ENCODE measurements around the gene ARHGAP19. TPM values are rescaled to one million over a fixed set of nuclear protein-coding genes. Genes with fewer than 3 reads are reported as not detected.

The ARHGAP19 gene
- total RNA-seq, 1 experiment from 2014 or later: 59.0 TPM

GRCh38 chr10:97174941-97175340 lies 117.5 kb downstream of the ARHGAP19 start:
- BruUV-seq (replicated peaks): no TSS peak
- H3K4me1 ChIP-seq (ENCODE audit: insufficient read depth, low read length, poor library complexity, severe bottlenecking): peaks cover 9% of the 10 kb centered on the region
- TF ChIP-seq, protein P1, sequence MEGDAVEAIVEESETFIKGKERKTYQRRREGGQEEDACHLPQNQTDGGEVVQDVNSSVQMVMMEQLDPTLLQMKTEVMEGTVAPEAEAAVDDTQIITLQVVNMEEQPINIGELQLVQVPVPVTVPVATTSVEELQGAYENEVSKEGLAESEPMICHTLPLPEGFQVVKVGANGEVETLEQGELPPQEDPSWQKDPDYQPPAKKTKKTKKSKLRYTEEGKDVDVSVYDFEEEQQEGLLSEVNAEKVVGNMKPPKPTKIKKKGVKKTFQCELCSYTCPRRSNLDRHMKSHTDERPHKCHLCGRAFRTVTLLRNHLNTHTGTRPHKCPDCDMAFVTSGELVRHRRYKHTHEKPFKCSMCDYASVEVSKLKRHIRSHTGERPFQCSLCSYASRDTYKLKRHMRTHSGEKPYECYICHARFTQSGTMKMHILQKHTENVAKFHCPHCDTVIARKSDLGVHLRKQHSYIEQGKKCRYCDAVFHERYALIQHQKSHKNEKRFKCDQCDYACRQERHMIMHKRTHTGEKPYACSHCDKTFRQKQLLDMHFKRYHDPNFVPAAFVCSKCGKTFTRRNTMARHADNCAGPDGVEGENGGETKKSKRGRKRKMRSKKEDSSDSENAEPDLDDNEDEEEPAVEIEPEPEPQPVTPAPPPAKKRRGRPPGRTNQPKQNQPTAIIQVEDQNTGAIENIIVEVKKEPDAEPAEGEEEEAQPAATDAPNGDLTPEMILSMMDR (conservative IDR thresholded peaks at IDR 0.05; ENCODE audit: low read depth, low read length): no peak
- no peak for TF ChIP-seq EZH2 (IDR thresholded peaks at IDR 0.05; ENCODE audit: borderline replicate concordance, low read depth, low read length, poor library complexity, severe bottlenecking)
- no peak for DNase-seq (ENCODE audit: low spot score)
- intact Hi-C loops (cut with micrococcal nuclease; ENCODE audit: unreplicated experiment): no loop called here
- H3K36me3 ChIP-seq (ENCODE audit: insufficient read depth, low read length, poor library complexity, severe bottlenecking): no peaks in the 10 kb centered on the region
- no peak overlapping the region for H3K27ac ChIP-seq (ENCODE audit: low read depth, low read length, poor library complexity, severe bottlenecking)
- ChIA-PET CTCF (no interaction called here), POLR2A (ENCODE audit: low non-redundant PET) (no interaction called here)
- H3K9me3 ChIP-seq (ENCODE audit: low read depth, low read length, poor library complexity, severe bottlenecking): no peaks in the 10 kb centered on the region
- H3K4me3 ChIP-seq (ENCODE audit: low read depth, low read length, poor library complexity, severe bottlenecking): no peak overlapping the region
- H3K27me3 ChIP-seq (replicated peaks; ENCODE audit: insufficient read depth, low read depth, low read length, poor library complexity): peaks cover 29% of the 10 kb centered on the region

- no TSS peak for BruUV-seq (replicated peaks)
These were observed 118.1 kb downstream of the ARHGAP19 start for GRCh38 chr10:97174276-97174775.

GRCh38 chr10:97173036-97173435 lies 119.4 kb downstream of the ARHGAP19 start:
- DNase-seq (ENCODE audit: low spot score): no peak
- no TSS peak for BruUV-seq (replicated peaks)
- Histone ChIP-seq H3K36me3 (ENCODE audit: insufficient read depth, low read length, poor library complexity, severe bottlenecking) (no peaks in the 10 kb centered on the region), H3K4me3 (ENCODE audit: low read depth, low read length, poor library complexity, severe bottlenecking) (no peak overlapping the region), H3K27me3 (replicated peaks; ENCODE audit: insufficient read depth, low read depth, low read length, poor library complexity) (peaks cover 15% of the 10 kb centered on the region), H3K27ac (ENCODE audit: low read depth, low read length, poor library complexity, severe bottlenecking) (no peak overlapping the region), H3K9me3 (ENCODE audit: low read depth, low read length, poor library complexity, severe bottlenecking) (no peaks in the 10 kb centered on the region), H3K4me1 (ENCODE audit: insufficient read depth, low read length, poor library complexity, severe bottlenecking) (no peaks in the 10 kb centered on the region)
- ChIA-PET CTCF (no interaction called here), POLR2A (ENCODE audit: low non-redundant PET) (no interaction called here)
- intact Hi-C loops (cut with micrococcal nuclease; ENCODE audit: unreplicated experiment): no loop called here
- no peak for TF ChIP-seq EZH2 (IDR thresholded peaks at IDR 0.05; ENCODE audit: borderline replicate concordance, low read depth, low read length, poor library complexity, severe bottlenecking)
- TF ChIP-seq, protein P1 (conservative IDR thresholded peaks at IDR 0.05; ENCODE audit: low read depth, low read length): no peak

More at GRCh38 chr10:97174276-97174775, 118.1 kb downstream of the ARHGAP19 start:
- no peak overlapping the region for H3K4me3 ChIP-seq (ENCODE audit: low read depth, low read length, poor library complexity, severe bottlenecking)
- POLR2A ChIA-PET (ENCODE audit: low non-redundant PET): no interaction called here
- H3K36me3 ChIP-seq (ENCODE audit: insufficient read depth, low read length, poor library complexity, severe bottlenecking): no peaks in the 10 kb centered on the region
- H3K4me1 ChIP-seq (ENCODE audit: insufficient read depth, low read length, poor library complexity, severe bottlenecking): peaks cover 3% of the 10 kb centered on the region
- peaks cover 27% of the 10 kb centered on the region for H3K27me3 ChIP-seq (replicated peaks; ENCODE audit: insufficient read depth, low read depth, low read length, poor library complexity)
- CTCF ChIA-PET: no interaction called here
- no peaks in the 10 kb centered on the region for H3K9me3 ChIP-seq (ENCODE audit: low read depth, low read length, poor library complexity, severe bottlenecking)
- DNase-seq (ENCODE audit: low spot score): no peak
- no peak overlapping the region for H3K27ac ChIP-seq (ENCODE audit: low read depth, low read length, poor library complexity, severe bottlenecking)
- intact Hi-C loops (cut with micrococcal nuclease; ENCODE audit: unreplicated experiment): no loop called here
- TF ChIP-seq, protein P1 (conservative IDR thresholded peaks at IDR 0.05; ENCODE audit: low read depth, low read length): no peak
- TF ChIP-seq EZH2 (IDR thresholded peaks at IDR 0.05; ENCODE audit: borderline replicate concordance, low read depth, low read length, poor library complexity, severe bottlenecking): no peak

Other genes with a start within 250 kb of the ARHGAP19 start
- gene SLIT1, start 106.7 kb downstream of the ARHGAP19 start, total RNA-seq (2021): 0.43 and 0.66 TPM in 2 replicates
- 0.45 and 1.1 TPM in 2 replicates for gene FRAT1, start 26.6 kb upstream of the ARHGAP19 start, total RNA-seq (2021)
- gene FRAT2, start 42.1 kb upstream of the ARHGAP19 start, total RNA-seq (2021): 4.7 and 6.1 TPM in 2 replicates
- gene RRP12, start 108.7 kb upstream of the ARHGAP19 start, total RNA-seq (2021): 68.6 and 86.2 TPM in 2 replicates
- 603 and 668 TPM in 2 replicates for gene PGAM1, start 133.6 kb upstream of the ARHGAP19 start, total RNA-seq (2021)
- 52.7 and 56.4 TPM in 2 replicates for gene EXOSC1, start 153.4 kb upstream of the ARHGAP19 start, total RNA-seq (2021)
- gene ZDHHC16, start 153.5 kb upstream of the ARHGAP19 start, total RNA-seq (2021): 44.8 and 49.2 TPM in 2 replicates
- gene MMS19, start 205.8 kb upstream of the ARHGAP19 start, total RNA-seq (2021): 70.6 and 72.5 TPM in 2 replicates
- gene UBTD1, start 206.3 kb upstream of the ARHGAP19 start, total RNA-seq (2021): 3.1 and 4.2 TPM in 2 replicates

Measured in A673 (cell line).